CD4-positive, alpha-beta T cell (primary cell): ENCODE results near the gene TTLL9. TPM values are rescaled to one million over a fixed set of nuclear protein-coding genes. Genes with fewer than 3 reads are reported as not detected.

ENCODE experiments used
- ATAC-seq: fragments of 200-7000 bp; cut with Tn5 transposase; one replicate; pipeline ENCODE4 v1.10.0; 2022; ENCODE audit warnings: mild to moderate bottlenecking; ENCODE audit not compliant: poor library complexity
- CTCF ChIA-PET: fragments of 350-600 bp; sonication (Branson Sonifier 250); formaldehyde crosslinking; loops from one replicate; lab custom pipeline; 2021; ENCODE audit warnings: antibody characterized with exemption, inconsistent platforms; lab: Charles Lee
- POLR2A ChIA-PET: fragments of 350-600 bp; sonication (Branson Sonifier 250); formaldehyde crosslinking; loops from one replicate; lab custom pipeline; 2021; ENCODE audit warnings: antibody characterized with exemption, inconsistent platforms; lab: Charles Lee
- DNase-seq, 14 experiments: peaks; one replicate each; pipeline ENCODE4 v3.0.0-alpha.2; 2013 to 2020; ENCODE audit warnings: mixed read lengths in 2 of 14
- H3K27ac ChIP-seq, 2 donors: one replicate each; pipeline versions ENCODE4 v1.5.1 to v1.7.0; 2013; ENCODE audit warnings: low read length in 2 of 2, low read depth in 1 of 2, mild to moderate bottlenecking in 1 of 2
- H3K27me3 ChIP-seq, 2 experiments: 1 replicate in 1 of 2; 2 replicates in 1 of 2; pipeline versions ENCODE4 v1.6.1 to v1.7.0; 2013; ENCODE audit warnings: low read length in 2 of 2, control low read depth in 1 of 2, mild to moderate bottlenecking in 1 of 2, moderate library complexity in 1 of 2; ENCODE audit not compliant: insufficient read depth in 2 of 2, control insufficient read depth in 1 of 2
- H3K36me3 ChIP-seq: one replicate; pipeline ENCODE4 v1.6.1; 2013; ENCODE audit warnings: low read length, control low read depth; ENCODE audit not compliant: insufficient read depth
- H3K4me1 ChIP-seq: one replicate; pipeline ENCODE4 v1.6.1; 2013; ENCODE audit warnings: low read length, control low read depth; ENCODE audit not compliant: insufficient read depth
- H3K4me3 ChIP-seq: one replicate; pipeline ENCODE4 v1.5.1; 2013; ENCODE audit warnings: mild to moderate bottlenecking, low read length, moderate library complexity
- H3K9me3 ChIP-seq, 2 experiments: 1 replicate in 1 of 2; 2 replicates in 1 of 2; pipeline versions ENCODE4 v1.6.1 to v1.7.0; 2013; ENCODE audit warnings: low read length in 2 of 2, mild to moderate bottlenecking in 2 of 2, control low read depth in 1 of 2, moderate library complexity in 1 of 2; ENCODE audit not compliant: control insufficient read depth in 1 of 2, insufficient read depth in 1 of 2
- H3K27ac Mint-ChIP-seq: one replicate; pipeline ENCODE4 v1.8.0; 2020; ENCODE audit warnings: mixed read lengths
- H3K27me3 Mint-ChIP-seq: one replicate; pipeline ENCODE4 v1.8.0; 2021; ENCODE audit warnings: mixed read lengths
- H3K36me3 Mint-ChIP-seq: one replicate; pipeline ENCODE4 v1.8.0; 2021; ENCODE audit warnings: low read depth, mixed read lengths
- H3K4me1 Mint-ChIP-seq: one replicate; pipeline ENCODE4 v1.8.0; 2021; ENCODE audit warnings: low read depth, mixed read lengths
- H3K4me3 Mint-ChIP-seq: one replicate; pipeline ENCODE4 v1.8.0; 2020; ENCODE audit warnings: mild to moderate bottlenecking, mixed read lengths
- H3K9me3 Mint-ChIP-seq: one replicate; pipeline ENCODE4 v1.8.0; 2020; ENCODE audit warnings: mixed read lengths
- intact Hi-C, 2 experiments: fragments of 100-400 bp; cut with DNase I in 1 of 2; cut with micrococcal nuclease in 1 of 2; formaldehyde crosslinking; loops; one replicate each; pipeline versions ENCODE4 v1.15.1 to v1.9.0; 2023 to 2025; cut with DNase I, micrococcal nuclease
- total RNA-seq, 174 experiments: library from RNA in 2 of 174; stranded (reverse) in 2 of 174; gene quantifications; one replicate each; pipeline ENCODE4 v1.2.3 and lab custom pipeline; 2021 to 2026
- TF ChIP-seq, protein P1 (sequence below): fragments of 200-600 bp; IDR thresholded peaks from one replicate; pipeline ENCODE4 v1.8.0; 2022; ENCODE audit warnings: antibody characterized with exemption, mild to moderate bottlenecking

The TTLL9 gene
- total RNA-seq, 2 experiments from 2014 or later: not detected

DNA sequence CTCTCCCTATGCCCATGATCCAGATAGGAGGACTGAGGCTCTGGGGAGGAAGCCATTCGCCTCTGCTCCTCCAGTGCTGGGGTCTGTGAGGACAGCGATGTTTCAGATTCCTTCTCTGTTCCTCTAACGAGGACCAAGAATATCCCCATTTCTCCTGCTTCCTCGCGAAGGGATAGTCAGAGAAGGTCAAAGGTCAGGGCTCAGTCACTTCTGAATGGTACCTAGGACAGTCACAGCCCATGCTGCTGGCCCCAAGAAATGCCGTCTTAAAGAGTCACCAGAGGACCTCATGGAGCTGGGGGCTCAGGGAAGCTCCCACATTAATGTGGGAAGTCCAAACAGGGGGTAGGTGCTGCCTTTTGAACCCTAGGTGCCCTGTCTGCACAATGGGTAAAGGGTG, 27.1 kb upstream of the TTLL9 start:
- Histone ChIP-seq H3K36me3 (no peaks in the 10 kb centered on the region), H3K4me1 (no peaks in the 10 kb centered on the region), H3K27me3 (no peaks in the 10 kb centered on the region), H3K27ac (no peak overlapping the region), H3K4me3 (no peak overlapping the region), H3K9me3 (no peaks in the 10 kb centered on the region)
- ATAC-seq (no peak), DNase-seq (no peak)
- H3K4me1 Mint-ChIP-seq: no peaks in the 10 kb centered on the region
- H3K36me3 Mint-ChIP-seq: no peaks in the 10 kb centered on the region
- CTCF ChIA-PET: no interaction called here
- no peak overlapping the region for H3K4me3 Mint-ChIP-seq
- POLR2A ChIA-PET: no interaction called here
- TF ChIP-seq, protein P1, sequence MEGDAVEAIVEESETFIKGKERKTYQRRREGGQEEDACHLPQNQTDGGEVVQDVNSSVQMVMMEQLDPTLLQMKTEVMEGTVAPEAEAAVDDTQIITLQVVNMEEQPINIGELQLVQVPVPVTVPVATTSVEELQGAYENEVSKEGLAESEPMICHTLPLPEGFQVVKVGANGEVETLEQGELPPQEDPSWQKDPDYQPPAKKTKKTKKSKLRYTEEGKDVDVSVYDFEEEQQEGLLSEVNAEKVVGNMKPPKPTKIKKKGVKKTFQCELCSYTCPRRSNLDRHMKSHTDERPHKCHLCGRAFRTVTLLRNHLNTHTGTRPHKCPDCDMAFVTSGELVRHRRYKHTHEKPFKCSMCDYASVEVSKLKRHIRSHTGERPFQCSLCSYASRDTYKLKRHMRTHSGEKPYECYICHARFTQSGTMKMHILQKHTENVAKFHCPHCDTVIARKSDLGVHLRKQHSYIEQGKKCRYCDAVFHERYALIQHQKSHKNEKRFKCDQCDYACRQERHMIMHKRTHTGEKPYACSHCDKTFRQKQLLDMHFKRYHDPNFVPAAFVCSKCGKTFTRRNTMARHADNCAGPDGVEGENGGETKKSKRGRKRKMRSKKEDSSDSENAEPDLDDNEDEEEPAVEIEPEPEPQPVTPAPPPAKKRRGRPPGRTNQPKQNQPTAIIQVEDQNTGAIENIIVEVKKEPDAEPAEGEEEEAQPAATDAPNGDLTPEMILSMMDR: no peak
- intact Hi-C loops: no loop called here
- no peaks in the 10 kb centered on the region for H3K27me3 Mint-ChIP-seq
- no peaks in the 10 kb centered on the region for H3K9me3 Mint-ChIP-seq
- no peak overlapping the region for H3K27ac Mint-ChIP-seq

DNA sequence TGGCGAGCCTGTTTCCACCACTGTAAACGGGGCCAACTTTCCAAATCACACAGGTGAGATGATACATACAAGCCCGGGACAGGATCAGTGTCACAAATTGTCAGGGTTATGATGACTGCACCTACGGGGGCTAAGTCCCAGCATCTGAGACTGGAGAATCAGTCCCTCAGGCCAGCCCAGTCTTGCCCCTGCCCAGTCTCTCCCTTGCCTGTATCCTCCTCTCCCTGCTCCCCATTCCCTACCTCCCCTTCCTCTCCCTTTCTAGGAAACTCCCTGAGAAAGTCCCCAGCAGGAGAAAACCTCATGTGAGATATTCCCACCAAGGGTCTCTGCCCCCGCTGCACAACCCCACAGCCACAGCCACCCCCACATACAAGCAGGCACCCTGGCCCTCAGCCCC, 26.6 kb upstream of the TTLL9 start:
- DNase-seq (no peak), ATAC-seq (no peak)
- ChIA-PET CTCF (no interaction called here), POLR2A (no interaction called here)
- Mint-ChIP-seq H3K36me3 (no peaks in the 10 kb centered on the region), H3K27ac (no peak overlapping the region), H3K4me3 (no peak overlapping the region), H3K4me1 (no peaks in the 10 kb centered on the region), H3K9me3 (no peaks in the 10 kb centered on the region), H3K27me3 (peaks cover 5% of the 10 kb centered on the region)
- Histone ChIP-seq H3K27me3 (no peaks in the 10 kb centered on the region), H3K27ac (no peak overlapping the region), H3K4me3 (no peak overlapping the region), H3K4me1 (no peaks in the 10 kb centered on the region), H3K36me3 (no peaks in the 10 kb centered on the region), H3K9me3 (no peaks in the 10 kb centered on the region)
- intact Hi-C loops: no loop called here
- TF ChIP-seq, protein P1: no peak

DNA sequence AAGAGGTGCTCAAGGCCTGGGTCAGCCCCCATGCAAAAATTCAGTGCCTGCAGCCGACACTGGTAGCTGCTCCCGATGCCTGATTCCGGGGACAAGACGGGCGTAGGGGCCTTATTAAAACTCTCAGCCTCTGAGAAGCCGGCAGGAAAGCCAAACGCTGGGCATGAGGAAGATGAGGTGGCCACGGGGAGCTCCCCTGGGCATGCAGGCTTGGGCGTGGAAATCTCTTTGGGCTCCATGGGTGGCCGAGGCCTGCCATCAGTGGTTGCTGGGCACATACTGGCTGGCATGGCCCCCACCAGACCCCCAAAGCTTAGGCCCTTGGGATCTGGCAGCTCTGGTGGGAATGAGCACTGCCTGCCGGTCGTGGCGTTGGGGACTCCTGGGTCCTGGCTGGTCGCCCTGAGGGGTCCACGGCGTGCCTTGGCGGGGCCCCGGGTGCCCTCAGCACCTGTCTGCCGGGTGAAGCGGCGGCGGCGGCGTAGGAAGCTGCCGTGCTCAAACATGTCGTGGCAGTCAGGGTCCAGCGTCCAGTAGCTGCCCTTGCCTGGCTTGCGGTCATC, 25.6 kb upstream of the TTLL9 start:
- Mint-ChIP-seq H3K9me3 (no peaks in the 10 kb centered on the region), H3K27me3 (peaks cover 10% of the 10 kb centered on the region), H3K4me3 (no peak overlapping the region), H3K36me3 (no peaks in the 10 kb centered on the region), H3K27ac (no peak overlapping the region), H3K4me1 (no peaks in the 10 kb centered on the region)
- Histone ChIP-seq H3K27ac (no peak overlapping the region), H3K9me3 (no peaks in the 10 kb centered on the region), H3K4me1 (no peaks in the 10 kb centered on the region), H3K27me3 (peaks cover 0 to 1% of the 10 kb centered on the region in 2 experiments), H3K4me3 (no peak overlapping the region), H3K36me3 (no peaks in the 10 kb centered on the region)
- ChIA-PET CTCF (no interaction called here), POLR2A (no interaction called here)
- TF ChIP-seq, protein P1: no peak
- ATAC-seq (no peak), DNase-seq (no peak)
- intact Hi-C loops: no loop called here
